Stimulated activated CD4-positive, alpha-beta T cell treated with anti-CD3 and anti-CD28 coated beads, TNF-alpha, amount 100 ng/mL, for 24 hours (primary cell): ENCODE results near the gene LRRC1.

Source experiments
- DNase-seq, 3 experiments: peaks; one replicate each; pipeline ENCODE4 v3.0.0-alpha.2; 2020; ENCODE audit warnings: low read depth in 3 of 3

LRRC1 gene

GRCh38 chr6:53960311-53960710 is 165.5 kb downstream of the LRRC1 start:
- no peak for DNase-seq

GRCh38 chr6:53961679-53962370 is 167.0 kb downstream of the LRRC1 start:
- no peak for DNase-seq

DNA sequence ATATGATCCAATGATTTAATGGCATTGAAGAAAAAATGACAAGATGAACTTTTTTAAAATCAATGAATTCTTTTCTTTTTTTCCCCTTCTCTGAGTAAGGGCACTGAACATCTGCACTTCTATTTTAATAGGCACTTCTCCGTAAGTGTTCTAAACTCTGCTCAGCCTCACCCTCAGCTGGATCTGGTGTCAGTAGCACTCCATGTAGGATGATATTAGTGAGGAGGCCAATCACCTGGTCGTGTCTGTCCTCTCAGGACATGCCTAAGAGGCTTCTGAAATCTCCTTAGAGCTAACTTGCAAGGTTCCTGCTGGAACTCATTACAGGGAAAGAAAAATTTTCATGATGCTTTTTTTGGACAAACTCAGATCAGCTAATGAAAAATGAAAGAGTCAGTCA is 167.8 kb downstream of the LRRC1 start:
- DNase-seq = no peak

DNA sequence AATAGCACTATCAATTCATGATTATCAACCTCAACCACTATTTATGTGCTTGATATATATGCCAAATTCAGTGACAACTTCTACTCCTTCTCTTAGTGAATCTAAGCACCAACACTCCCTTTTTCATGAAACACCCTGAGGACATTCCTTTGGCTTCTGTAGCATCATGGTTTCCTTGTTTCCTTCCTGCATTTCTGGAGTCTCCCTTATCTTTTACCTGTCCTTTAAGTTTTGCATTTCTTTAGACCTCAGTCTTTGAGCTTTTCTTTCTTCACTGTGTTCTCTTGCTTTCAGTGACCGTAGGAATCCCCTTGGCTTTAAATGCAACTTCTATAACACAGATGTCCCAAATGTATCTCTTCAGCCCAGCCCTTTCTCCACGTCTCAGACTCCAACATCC is 172.6 kb downstream of the LRRC1 start:
- no peak for DNase-seq
